Stomach (tissue), 9 donors: ENCODE results near the gene PRDX4. TPM values are rescaled to one million over a fixed set of nuclear protein-coding genes. Genes with fewer than 3 reads are reported as not detected.

Source experiments
- DNase-seq, 2 donors: peaks; one replicate each; pipeline versions ENCODE4 v3.0.0 to v3.0.0-alpha.2; 2013 to 2019
- H3K27ac ChIP-seq, 5 donors: fragments of 200-600 bp in 4 of 5; sonication (generic) in 4 of 5; one replicate each; pipeline ENCODE4 v1.5.1; 2013 to 2019; ENCODE audit warnings: mild to moderate bottlenecking in 1 of 5, moderate library complexity in 1 of 5
- H3K27me3 ChIP-seq, 3 donors: fragments of 200-600 bp; sonication (generic); one replicate each; pipeline ENCODE4 v1.5.1; 2017 to 2019; ENCODE audit warnings: mixed run types in 1 of 3
- H3K36me3 ChIP-seq, 4 donors: fragments of 200-600 bp; sonication (generic); 1 replicate in 3 of 4; 2 replicates in 1 of 4; pipeline ENCODE4 v1.5.1; 2016 to 2019
- H3K4me1 ChIP-seq, 4 donors: fragments of 200-600 bp; sonication (generic); one replicate each; pipeline ENCODE4 v1.5.1; 2016 to 2019
- H3K4me3 ChIP-seq, 4 donors: fragments of 200-600 bp; sonication (generic) in 3 of 4; one replicate each; pipeline ENCODE4 v1.5.1; 2016 to 2019; ENCODE audit warnings: mild to moderate bottlenecking in 1 of 4
- H3K9me3 ChIP-seq, 4 donors: fragments of 200-600 bp; sonication (generic); one replicate each; pipeline ENCODE4 v1.5.1; 2016 to 2019
- EP300 ChIP-seq: sonication (generic); formaldehyde crosslinking; IDR thresholded peaks from one replicate; pipeline ENCODE4 v1.6.1; 2017; ENCODE audit warnings: antibody characterized with exemption
- POLR2A ChIP-seq, 4 donors: fragments of 450-650 bp; IDR thresholded peaks; one replicate each; pipeline ENCODE4 v1.6.1; 2016; ENCODE audit warnings: antibody characterized with exemption in 4 of 4, control low read depth in 2 of 4, mild to moderate bottlenecking in 1 of 4, moderate library complexity in 1 of 4
- POLR2AphosphoS5 ChIP-seq, 3 donors: sonication (generic); formaldehyde crosslinking; IDR thresholded peaks; one replicate each; pipeline ENCODE4 v1.6.1; 2016; ENCODE audit warnings: antibody characterized with exemption in 3 of 3
- WGBS, 5 donors: extraction: QIAGEN DNeasy Blood & Tissue Kit in 3 of 5; methylation state at CpG; one replicate each; pipeline versions ENCODE4 v1.1.5 to v1.1.7; 2013 to 2018; 5-methylcytosine and 5-hydroxymethylcytosine counted together
- intact Hi-C: fragments of 100-400 bp; cut with DNase I; formaldehyde crosslinking; loops from one replicate; pipeline ENCODE4 v1.15.1; 2023; ENCODE audit warnings: low total_unique reads
- polyA plus RNA-seq, 3 donors: library from polyadenylated mRNA; stranded (reverse); fragments of 200-250 nt; gene quantifications; one replicate each; pipeline ENCODE4 v1.2.3, GENCODE V29; 2013
- total RNA-seq, 5 donors: library from RNA; depleted of rRNA; stranded (reverse); fragments of >200 nt; gene quantifications; one replicate each; pipeline versions ENCODE4 v1.1.0 to v1.2.3, GENCODE V29; 2014 to 2016
- TF ChIP-seq, protein P1 (sequence below), 7 experiments: fragments of 450-650 bp in 4 of 7; fragments of 200-600 bp in 3 of 7; sonication (generic) in 3 of 7; IDR thresholded peaks; one replicate each; pipeline ENCODE4 v1.5.1; 2016 to 2019; ENCODE audit warnings: antibody characterized with exemption in 7 of 7, control low read depth in 2 of 7, mild to moderate bottlenecking in 1 of 7
- donor health status: healthy with polysubstance abuse.
- donor health status: Bipolar disorder and iron deficiency.
- donor health status: healthy.

PRDX4 gene
- total and polyA plus RNA-seq, 8 donors: 8.2 to 143 (median 77.7) TPM

DNA sequence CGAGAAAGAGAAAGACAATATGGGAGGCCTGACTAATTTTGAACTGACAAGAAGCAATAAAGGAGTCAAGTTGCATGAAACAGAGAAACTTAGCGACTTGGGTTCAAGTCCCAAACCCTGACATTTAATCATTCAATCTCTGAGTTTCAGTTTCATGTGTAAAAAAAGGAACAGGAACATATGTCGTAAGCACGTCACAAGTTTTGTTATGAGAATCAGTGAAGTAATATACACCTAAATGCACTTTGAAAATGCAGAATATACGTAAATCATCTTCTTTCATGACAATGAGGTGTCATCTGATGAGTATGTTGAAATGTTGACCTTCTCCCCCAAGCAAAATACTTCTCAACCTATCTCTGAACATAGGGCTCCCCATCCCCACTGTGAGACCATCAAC is 65.4 kb downstream of the PRDX4 start:
- no peaks in the 10 kb centered on the region for H3K27me3 ChIP-seq
- H3K27ac ChIP-seq: peak overlapping the region in 1 of 5 donors; percentile 8
- intact Hi-C loops: no loop called here
- no peak for DNase-seq
- no peak overlapping the region for H3K4me3 ChIP-seq
- no peaks in the 10 kb centered on the region for H3K9me3 ChIP-seq
- peaks cover 0 to 49% (median 39%) of the 10 kb centered on the region in 4 donors for H3K36me3 ChIP-seq
- no peak for TF ChIP-seq POLR2AphosphoS5 (IDR thresholded peaks at IDR 0.05)
- TF ChIP-seq, protein P1, sequence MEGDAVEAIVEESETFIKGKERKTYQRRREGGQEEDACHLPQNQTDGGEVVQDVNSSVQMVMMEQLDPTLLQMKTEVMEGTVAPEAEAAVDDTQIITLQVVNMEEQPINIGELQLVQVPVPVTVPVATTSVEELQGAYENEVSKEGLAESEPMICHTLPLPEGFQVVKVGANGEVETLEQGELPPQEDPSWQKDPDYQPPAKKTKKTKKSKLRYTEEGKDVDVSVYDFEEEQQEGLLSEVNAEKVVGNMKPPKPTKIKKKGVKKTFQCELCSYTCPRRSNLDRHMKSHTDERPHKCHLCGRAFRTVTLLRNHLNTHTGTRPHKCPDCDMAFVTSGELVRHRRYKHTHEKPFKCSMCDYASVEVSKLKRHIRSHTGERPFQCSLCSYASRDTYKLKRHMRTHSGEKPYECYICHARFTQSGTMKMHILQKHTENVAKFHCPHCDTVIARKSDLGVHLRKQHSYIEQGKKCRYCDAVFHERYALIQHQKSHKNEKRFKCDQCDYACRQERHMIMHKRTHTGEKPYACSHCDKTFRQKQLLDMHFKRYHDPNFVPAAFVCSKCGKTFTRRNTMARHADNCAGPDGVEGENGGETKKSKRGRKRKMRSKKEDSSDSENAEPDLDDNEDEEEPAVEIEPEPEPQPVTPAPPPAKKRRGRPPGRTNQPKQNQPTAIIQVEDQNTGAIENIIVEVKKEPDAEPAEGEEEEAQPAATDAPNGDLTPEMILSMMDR (IDR thresholded peaks at IDR 0.05): no peak
- TF ChIP-seq EP300: no peak
- TF ChIP-seq POLR2A (IDR thresholded peaks at IDR 0.05): no peak
- H3K4me1 ChIP-seq: peaks cover 0 to 9% (median 4%) of the 10 kb centered on the region in 4 donors
- WGBS, 5 donors: 47 to 85% (median 70%) methylated on average over 5 of the region's 5 CpGs

Other genes starting within 250 kb of the PRDX4 start
- gene ACOT9, start 75.8 kb downstream of the PRDX4 start, total RNA-seq: 10 to 100 TPM in 4 of 5 donors, 1 to 10 TPM in 1; 5.4 to 62.6 (median 24.9) TPM
- gene ACOT9, start 75.8 kb downstream of the PRDX4 start, polyA plus RNA-seq: 10 to 100 TPM; 18.5 to 27.8 (median 21.6) TPM
- gene SAT1, start 115.7 kb downstream of the PRDX4 start, total RNA-seq: 1,000 to 10,000 TPM in 3 of 5 donors, 100 to 1,000 TPM in 2; 499 to 2,157 (median 1,041) TPM
- 1,000 to 10,000 TPM in 2 of 3 donors, 100 to 1,000 TPM in 1; 685 to 1,477 (median 1,023) TPM for gene SAT1, start 115.7 kb downstream of the PRDX4 start, polyA plus RNA-seq
- gene APOO, start 240.4 kb downstream of the PRDX4 start, total RNA-seq: 10 to 100 TPM in 3 of 5 donors, 1 to 10 TPM in 2; 2.0 to 22.3 (median 12.3) TPM
- gene APOO, start 240.4 kb downstream of the PRDX4 start, polyA plus RNA-seq: 10 to 100 TPM; 16.4 to 29.4 (median 19.4) TPM
- gene CXorf58, start 240.5 kb downstream of the PRDX4 start, total RNA-seq: not detected
- gene CXorf58, start 240.5 kb downstream of the PRDX4 start, polyA plus RNA-seq: under 1 TPM in 1 of 3 donors, not detected in 2; 0.05 TPM